Stimulated activated memory B cell treated with anti-CD40 and anti-IgM and Interleukin-4, amounts not matched to agents 10 μg/mL and 1 μg/mL and 100 μg/mL, for 72 hours (primary cell): ENCODE measurements around the gene RERE.
"Not testable (repeated sequence)": the region's sequence is repeated elsewhere in the genome, so short reads cannot be mapped to it uniquely, and the experiment has no call there.

Experiments
- ATAC-seq: fragments of 150-1000 bp; cut with Tn5 transposase; 2 replicates; pipeline ENCODE4 v1.10.0; 2021
- H3K27ac Mint-ChIP-seq: one replicate; pipeline ENCODE4 v1.8.0; 2022; ENCODE audit warnings: mild to moderate bottlenecking, mixed read lengths
- H3K27me3 Mint-ChIP-seq: one replicate; pipeline ENCODE4 v1.8.0; 2022; ENCODE audit warnings: mixed read lengths
- H3K36me3 Mint-ChIP-seq: one replicate; pipeline ENCODE4 v1.8.0; 2022; ENCODE audit warnings: mixed read lengths
- H3K4me1 Mint-ChIP-seq: one replicate; pipeline ENCODE4 v1.8.0; 2022; ENCODE audit warnings: mixed read lengths
- H3K4me3 Mint-ChIP-seq: one replicate; pipeline ENCODE4 v1.8.0; 2022; ENCODE audit warnings: mild to moderate bottlenecking, moderate library complexity, mixed read lengths
- H3K9me3 Mint-ChIP-seq: one replicate; pipeline ENCODE4 v1.8.0; 2022; ENCODE audit warnings: mixed read lengths

The RERE gene

GRCh38 chr1:8818789-8819188 is 1.3 kb upstream of the RERE start:
- H3K9me3 Mint-ChIP-seq, H3K27ac Mint-ChIP-seq, H3K36me3 Mint-ChIP-seq, ATAC-seq: not testable (repeated sequence)
- peaks cover 38% of the 10 kb centered on the region for H3K4me1 Mint-ChIP-seq
- H3K4me3 Mint-ChIP-seq = peak overlapping the region; percentile 96
- peaks cover 11% of the 10 kb centered on the region for H3K27me3 Mint-ChIP-seq

GRCh38 chr1:8818325-8818775 is 910 bp upstream of the RERE start:
- H3K4me1 Mint-ChIP-seq = peaks cover 39% of the 10 kb centered on the region
- no peak for ATAC-seq
- peak overlapping the region; percentile 96 for H3K27ac Mint-ChIP-seq
- peak overlapping the region; percentile 96 for H3K4me3 Mint-ChIP-seq
- H3K27me3 Mint-ChIP-seq = peaks cover 7% of the 10 kb centered on the region
- H3K36me3 Mint-ChIP-seq = no peaks in the 10 kb centered on the region
- no peaks in the 10 kb centered on the region for H3K9me3 Mint-ChIP-seq

- peak overlapping the region; percentile 96 for H3K27ac Mint-ChIP-seq
- H3K4me3 Mint-ChIP-seq = peak overlapping the region; percentile 96
- no peaks in the 10 kb centered on the region for H3K9me3 Mint-ChIP-seq
- H3K27me3 Mint-ChIP-seq = no peaks in the 10 kb centered on the region
- peak; percentile 49 for ATAC-seq
- no peaks in the 10 kb centered on the region for H3K36me3 Mint-ChIP-seq
- peaks cover 46% of the 10 kb centered on the region for H3K4me1 Mint-ChIP-seq
These were observed 519 bp downstream of the RERE start for GRCh38 chr1:8816831-8817411.

- no peaks in the 10 kb centered on the region for H3K9me3 Mint-ChIP-seq
- peaks cover 48% of the 10 kb centered on the region for H3K4me1 Mint-ChIP-seq
- peak overlapping the region; percentile 96 for H3K27ac Mint-ChIP-seq
- H3K36me3 Mint-ChIP-seq = no peaks in the 10 kb centered on the region
- ATAC-seq = no peak
- H3K4me3 Mint-ChIP-seq = peak overlapping the region; percentile 96
- no peaks in the 10 kb centered on the region for H3K27me3 Mint-ChIP-seq
These were observed 1.2 kb downstream of the RERE start for GRCh38 chr1:8816264-8816663.

GRCh38 chr1:8815582-8816151 is 1.8 kb downstream of the RERE start:
- ATAC-seq = no peak
- Mint-ChIP-seq H3K4me1 (peaks cover 54% of the 10 kb centered on the region), H3K9me3 (no peaks in the 10 kb centered on the region), H3K27ac (peak overlapping the region; percentile 96), H3K27me3 (no peaks in the 10 kb centered on the region), H3K4me3 (peak overlapping the region; percentile 96), H3K36me3 (no peaks in the 10 kb centered on the region)

GRCh38 chr1:8814865-8815264 is 2.6 kb downstream of the RERE start:
- ATAC-seq = no peak
- no peak overlapping the region for H3K4me3 Mint-ChIP-seq
- H3K4me1 Mint-ChIP-seq = peaks cover 57% of the 10 kb centered on the region
- H3K27me3 Mint-ChIP-seq = no peaks in the 10 kb centered on the region
- H3K36me3 Mint-ChIP-seq = no peaks in the 10 kb centered on the region
- H3K9me3 Mint-ChIP-seq = no peaks in the 10 kb centered on the region
- H3K27ac Mint-ChIP-seq = peak overlapping the region; percentile 96

GRCh38 chr1:8813991-8814390 is 3.4 kb downstream of the RERE start:
- peaks cover 57% of the 10 kb centered on the region for H3K4me1 Mint-ChIP-seq
- no peak for ATAC-seq
- H3K4me3 Mint-ChIP-seq = no peak overlapping the region
- no peaks in the 10 kb centered on the region for H3K36me3 Mint-ChIP-seq
- H3K27ac Mint-ChIP-seq = no peak overlapping the region
- H3K27me3 Mint-ChIP-seq = no peaks in the 10 kb centered on the region
- H3K9me3 Mint-ChIP-seq = no peaks in the 10 kb centered on the region

GRCh38 chr1:8813016-8813763 is 4.2 kb downstream of the RERE start:
- H3K4me1 Mint-ChIP-seq = peaks cover 60% of the 10 kb centered on the region
- H3K9me3 Mint-ChIP-seq = no peaks in the 10 kb centered on the region
- H3K27me3 Mint-ChIP-seq = no peaks in the 10 kb centered on the region
- H3K27ac Mint-ChIP-seq = peak overlapping the region; percentile 45
- ATAC-seq = no peak
- no peaks in the 10 kb centered on the region for H3K36me3 Mint-ChIP-seq
- H3K4me3 Mint-ChIP-seq = no peak overlapping the region

GRCh38 chr1:8812081-8812480 is 5.4 kb downstream of the RERE start:
- Mint-ChIP-seq H3K9me3 (no peaks in the 10 kb centered on the region), H3K36me3 (no peaks in the 10 kb centered on the region), H3K4me3 (no peak overlapping the region), H3K27me3 (no peaks in the 10 kb centered on the region), H3K27ac (no peak overlapping the region), H3K4me1 (peaks cover 62% of the 10 kb centered on the region)
- ATAC-seq = no peak

- no peaks in the 10 kb centered on the region for H3K27me3 Mint-ChIP-seq
- H3K4me3 Mint-ChIP-seq = no peak overlapping the region
- H3K4me1 Mint-ChIP-seq = peaks cover 52% of the 10 kb centered on the region
- ATAC-seq = no peak
- H3K27ac Mint-ChIP-seq = no peak overlapping the region
- no peaks in the 10 kb centered on the region for H3K36me3 Mint-ChIP-seq
- no peaks in the 10 kb centered on the region for H3K9me3 Mint-ChIP-seq
These were observed 6.5 kb downstream of the RERE start for GRCh38 chr1:8810987-8811386.

- no peak overlapping the region for H3K4me3 Mint-ChIP-seq
- no peaks in the 10 kb centered on the region for H3K9me3 Mint-ChIP-seq
- H3K27me3 Mint-ChIP-seq = no peaks in the 10 kb centered on the region
- peaks cover 35% of the 10 kb centered on the region for H3K4me1 Mint-ChIP-seq
- no peak for ATAC-seq
- H3K27ac Mint-ChIP-seq = no peak overlapping the region
- H3K36me3 Mint-ChIP-seq = no peaks in the 10 kb centered on the region
These were observed 8.1 kb downstream of the RERE start for GRCh38 chr1:8809342-8809736.

- ATAC-seq = no peak
- H3K27me3 Mint-ChIP-seq = no peaks in the 10 kb centered on the region
- no peak overlapping the region for H3K27ac Mint-ChIP-seq
- peaks cover 22% of the 10 kb centered on the region for H3K4me1 Mint-ChIP-seq
- no peak overlapping the region for H3K4me3 Mint-ChIP-seq
- no peaks in the 10 kb centered on the region for H3K9me3 Mint-ChIP-seq
- no peaks in the 10 kb centered on the region for H3K36me3 Mint-ChIP-seq
These were observed 10.4 kb downstream of the RERE start for GRCh38 chr1:8807004-8807403.

- no peaks in the 10 kb centered on the region for H3K27me3 Mint-ChIP-seq
- no peaks in the 10 kb centered on the region for H3K9me3 Mint-ChIP-seq
- H3K36me3 Mint-ChIP-seq = peaks cover 10% of the 10 kb centered on the region
- ATAC-seq = no peak
- peaks cover 7% of the 10 kb centered on the region for H3K4me1 Mint-ChIP-seq
- no peak overlapping the region for H3K27ac Mint-ChIP-seq
- H3K4me3 Mint-ChIP-seq = no peak overlapping the region
These were observed 17.0 kb downstream of the RERE start for GRCh38 chr1:8800416-8800815.

- Mint-ChIP-seq H3K9me3 (no peaks in the 10 kb centered on the region), H3K27ac (no peak overlapping the region), H3K27me3 (no peaks in the 10 kb centered on the region), H3K36me3 (peaks cover 15% of the 10 kb centered on the region), H3K4me1 (peaks cover 12% of the 10 kb centered on the region), H3K4me3 (no peak overlapping the region)
- no peak for ATAC-seq
These were observed 20.2 kb downstream of the RERE start for GRCh38 chr1:8797216-8797615.

GRCh38 chr1:8796812-8797211 is 20.6 kb downstream of the RERE start:
- H3K27me3 Mint-ChIP-seq = no peaks in the 10 kb centered on the region
- no peak for ATAC-seq
- H3K4me1 Mint-ChIP-seq = peaks cover 12% of the 10 kb centered on the region
- H3K9me3 Mint-ChIP-seq = no peaks in the 10 kb centered on the region
- H3K36me3 Mint-ChIP-seq = peaks cover 19% of the 10 kb centered on the region
- H3K4me3 Mint-ChIP-seq = no peak overlapping the region
- H3K27ac Mint-ChIP-seq = no peak overlapping the region

GRCh38 chr1:8794605-8795004 is 22.8 kb downstream of the RERE start:
- ATAC-seq = no peak
- no peak overlapping the region for H3K27ac Mint-ChIP-seq
- H3K36me3 Mint-ChIP-seq = peaks cover 30% of the 10 kb centered on the region
- no peaks in the 10 kb centered on the region for H3K9me3 Mint-ChIP-seq
- no peaks in the 10 kb centered on the region for H3K27me3 Mint-ChIP-seq
- peaks cover 15% of the 10 kb centered on the region for H3K4me1 Mint-ChIP-seq
- H3K4me3 Mint-ChIP-seq = no peak overlapping the region
